ENCODE measurements around the gene TMEM43. TPM values are rescaled to one million over a fixed set of nuclear protein-coding genes. Genes with fewer than 3 reads are reported as not detected.

Gene TMEM43
- total and polyA plus RNA-seq, 2 of the 8 experiments (the other 6 are each of a cell fraction or from before 2014, with no cell fraction given) = 27.0 to 33.7 TPM

DNA sequence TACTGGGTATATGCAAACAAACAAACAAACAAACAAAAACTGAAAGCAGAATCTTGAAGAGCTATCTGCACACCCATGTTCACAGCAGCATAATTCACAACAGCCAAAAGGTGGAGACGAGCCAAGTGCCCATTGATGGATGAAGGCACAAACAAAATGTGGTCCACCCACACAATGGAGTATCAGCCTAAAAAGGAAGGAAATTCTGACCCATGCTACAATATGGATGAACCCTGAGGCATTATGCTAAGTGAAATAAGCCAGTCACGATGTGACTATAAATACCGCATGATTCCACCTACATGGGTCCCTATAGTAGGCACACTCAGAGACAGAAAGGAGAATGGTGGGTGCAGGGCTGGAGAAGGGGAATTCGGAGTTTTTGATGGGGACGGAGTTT, 29.4 kb downstream of the TMEM43 start:
- Histone ChIP-seq H3K23ac (ENCODE audit: insufficient read length) (no peak overlapping the region), H3K36me3 (ENCODE audit: control insufficient read depth in 2 of 4, insufficient read depth in 4 of 4, low read length in 3 of 4) (peaks cover 7 to 34% (median 22%) of the 10 kb centered on the region in 4 experiments; a peak in 7 of 8 replicates), H4K8ac (ENCODE audit: extremely low read depth, insufficient read depth, low read length) (no peak overlapping the region), H4K20me1 (replicated peaks in 1 of 2; ENCODE audit: control insufficient read depth in 1 of 2, insufficient read depth in 2 of 2, low read length in 2 of 2) (peaks cover 4 to 7% of the 10 kb centered on the region in 2 experiments), H2BK120ac (replicated peaks; ENCODE audit: low read depth, low read length) (no peak overlapping the region), H3K79me2 (ENCODE audit: control insufficient read depth in 1 of 2, insufficient read depth in 2 of 2, low read length in 2 of 2) (no peaks in the 10 kb centered on the region), H3K14ac (ENCODE audit: insufficient read length) (no peak overlapping the region), H3K56ac (replicated peaks; ENCODE audit: insufficient read length, low read depth, low read length) (no peak overlapping the region), H4K5ac (ENCODE audit: insufficient read length, low read depth, low read length) (no peak overlapping the region), H3K79me1 (ENCODE audit: low read depth, low read length) (no peaks in the 10 kb centered on the region), H3K18ac (ENCODE audit: extremely low read depth, low read length) (no peak overlapping the region), H3K27ac (ENCODE audit: low read depth, low read length) (no peak overlapping the region), H2AFZ (ENCODE audit: low read length) (no peak overlapping the region), H2AK5ac (ENCODE audit: low read depth, low read length) (no peak overlapping the region), H4K91ac (replicated peaks; ENCODE audit: insufficient read length, low read length) (no peak overlapping the region), H2BK5ac (ENCODE audit: low read depth, low read length) (no peak overlapping the region), H3K9me3 (ENCODE audit: insufficient read depth in 2 of 2, low read depth in 1 of 2, low read length in 1 of 2) (no peaks in the 10 kb centered on the region), H3K23me2 (ENCODE audit: low read depth, low read length) (no peaks in the 10 kb centered on the region; the same call in 1 of the 2 replicates), H3K4me1 (replicated peaks in 1 of 4; ENCODE audit: control insufficient read depth in 3 of 4, insufficient read depth in 4 of 4, low read length in 3 of 4) (no peaks in the 10 kb centered on the region), H3K9ac (replicated peaks in 1 of 4; ENCODE audit: extremely low read depth in 1 of 4, low read depth in 3 of 4, low read length in 3 of 4) (no peak overlapping the region), H2BK12ac (ENCODE audit: low read depth, low read length) (no peak overlapping the region), H3K4me2 (ENCODE audit: insufficient read depth in 1 of 2, low read depth in 2 of 2, low read length in 2 of 2) (no peak overlapping the region), H3K4me3 (ENCODE audit: extremely low read depth in 1 of 4, insufficient read depth in 2 of 4, low read depth in 3 of 4, low read length in 4 of 4) (no peak overlapping the region), H2BK20ac (ENCODE audit: low read length) (no peak overlapping the region), H2BK15ac (ENCODE audit: low read length) (no peak overlapping the region), H3K27me3 (replicated peaks in 1 of 4; ENCODE audit: control insufficient read depth in 3 of 4, extremely low read depth in 1 of 4, insufficient read depth in 3 of 4, low read length in 3 of 4) (no peaks in the 10 kb centered on the region), H3K4ac (replicated peaks; ENCODE audit: insufficient read length, low read depth, low read length) (no peak overlapping the region)
- ChIA-PET CTCF (ENCODE audit: partially characterized antibody) (interaction anchor here (1.2 to 3.1 kb wide), 5 partner anchors 9 to 365 kb away, joined by 3 to 14 read pairs (median 7); no protein-coding TSS in a partner anchor), POLR2A (ENCODE audit: partially characterized antibody) (no interaction called here)
- FAIRE-seq = no peak
- TF ChIP-seq BCL11A (IDR thresholded peaks at IDR 0.05; ENCODE audit: low read depth in 2 of 2, low read length in 2 of 2) = no peak
- TF ChIP-seq TBP (IDR thresholded peaks at IDR 0.05; ENCODE audit: low read depth, low read length) = no peak
- TF ChIP-seq SP2 (IDR thresholded peaks at IDR 0.05; ENCODE audit: low read length) = no peak
- no peak for TF ChIP-seq SIX5 (IDR thresholded peaks at IDR 0.05; ENCODE audit: low read depth, low read length)
- no peak for DNase-seq (ENCODE audit: low read depth in 1 of 2, low spot score in 2 of 2)
- 87 to 100% methylated on average over 2 to 5 of the region's 5 CpGs for WGBS, 2 experiments (ENCODE audit: extremely low coverage in 1 of 2, insufficient coverage in 1 of 2, insufficient read length in 1 of 2, insufficient replicate concordance in 2 of 2, low coverage in 1 of 2, low lambda C conversion rate in 2 of 2, missing lambda C conversion rate in 1 of 2)
